ENCODE measurements around the gene PEAK3. TPM values are rescaled to one million over a fixed set of nuclear protein-coding genes. Genes with fewer than 3 reads are reported as not detected.

The PEAK3 gene
- total and polyA plus RNA-seq, 9 of the 15 experiments (the other 6 are each of a cell fraction or from before 2014, with no cell fraction given) = 0.07 to 0.40 TPM; not detected in 7

DNA sequence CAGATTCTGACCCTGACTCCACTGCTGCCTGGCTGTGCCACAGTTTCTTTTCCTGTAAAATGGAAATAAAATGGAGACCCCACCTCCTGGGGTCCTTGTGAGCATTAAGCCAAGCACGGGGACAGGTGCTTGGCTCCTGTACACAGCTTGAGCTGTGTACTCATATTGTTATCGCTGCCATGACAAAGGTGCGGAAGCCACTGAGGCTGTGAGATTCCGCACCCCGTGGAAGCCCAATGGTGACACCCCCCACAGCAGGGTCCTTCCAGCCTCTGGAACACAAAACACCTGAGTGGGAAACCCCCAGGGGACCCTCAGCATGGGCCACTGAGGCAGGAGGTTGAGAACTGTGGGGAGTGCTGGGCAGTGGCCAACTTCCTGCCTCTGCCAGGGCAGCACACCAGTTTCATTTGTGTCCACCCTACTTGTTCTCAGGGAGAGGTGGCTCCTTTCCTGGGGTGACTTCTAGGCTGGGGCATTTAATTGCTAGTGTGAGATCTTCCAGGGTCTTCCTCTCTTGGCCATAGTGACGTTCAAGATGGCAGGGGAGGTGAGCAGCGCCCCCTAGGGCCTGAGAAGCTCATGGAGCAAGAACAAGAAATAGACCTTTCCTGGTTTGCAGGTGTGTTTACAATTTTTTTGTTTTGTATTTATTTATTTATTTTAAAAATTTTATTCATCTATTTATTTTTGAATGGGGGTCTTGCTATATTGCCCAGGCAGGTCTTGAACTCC lies 20.4 kb downstream of the PEAK3 start (continued):
- TF ChIP-seq ZNF778 (CRISPR knock-in tag; IDR thresholded peaks at IDR 0.05) (no peak), HSF4 (CRISPR knock-in tag; IDR thresholded peaks at IDR 0.05; ENCODE audit: borderline replicate concordance) (no peak), IRF2 (CRISPR knock-in tag; IDR thresholded peaks at IDR 0.05) (no peak), HDAC8 (tag; IDR thresholded peaks at IDR 0.05) (no peak), PCBP2 (IDR thresholded peaks at IDR 0.05; ENCODE audit: low read depth, low read length, poor library complexity, severe bottlenecking) (no peak), RFX5 (IDR thresholded peaks at IDR 0.05; ENCODE audit: low read depth, low read length) (no peak), CREM (IDR thresholded peaks at IDR 0.05; ENCODE audit: low read depth) (0 out of 2 replicates have a peak, but pooled peaks have one; percentile 40), MECOM (CRISPR knock-in tag; IDR thresholded peaks at IDR 0.05) (no peak), SREBF1 (IDR thresholded peaks at IDR 0.05; ENCODE audit: borderline replicate concordance, low read depth, low read length) (no peak), ZNF764 (CRISPR knock-in tag; IDR thresholded peaks at IDR 0.05; ENCODE audit: low read depth) (no peak), ZNF785 (CRISPR knock-in tag; IDR thresholded peaks at IDR 0.05) (no peak), NCOA2 (IDR thresholded peaks at IDR 0.05; ENCODE audit: partially characterized antibody in 2 of 2) (no peak), YY1 (IDR thresholded peaks at IDR 0.05; ENCODE audit: borderline replicate concordance in 1 of 3, control insufficient read depth in 1 of 3, extremely low read depth in 1 of 3, insufficient read depth in 3 of 3, insufficient read length in 1 of 3, insufficient replicate concordance in 2 of 3, low read depth in 1 of 3, low read length in 2 of 3) (peak in 2 of 3 experiments; percentile 50 to 85), CHCHD3 (CRISPR knock-in tag; IDR thresholded peaks at IDR 0.05) (no peak), RUNX1 (IDR thresholded peaks at IDR 0.05; ENCODE audit: low read depth) (no peak), SAFB (IDR thresholded peaks at IDR 0.05; ENCODE audit: borderline replicate concordance, low read depth, low read length) (no peak), SMARCC2 (IDR thresholded peaks at IDR 0.05; ENCODE audit: low read depth) (no peak)
- TF ChIP-seq, protein P1, sequence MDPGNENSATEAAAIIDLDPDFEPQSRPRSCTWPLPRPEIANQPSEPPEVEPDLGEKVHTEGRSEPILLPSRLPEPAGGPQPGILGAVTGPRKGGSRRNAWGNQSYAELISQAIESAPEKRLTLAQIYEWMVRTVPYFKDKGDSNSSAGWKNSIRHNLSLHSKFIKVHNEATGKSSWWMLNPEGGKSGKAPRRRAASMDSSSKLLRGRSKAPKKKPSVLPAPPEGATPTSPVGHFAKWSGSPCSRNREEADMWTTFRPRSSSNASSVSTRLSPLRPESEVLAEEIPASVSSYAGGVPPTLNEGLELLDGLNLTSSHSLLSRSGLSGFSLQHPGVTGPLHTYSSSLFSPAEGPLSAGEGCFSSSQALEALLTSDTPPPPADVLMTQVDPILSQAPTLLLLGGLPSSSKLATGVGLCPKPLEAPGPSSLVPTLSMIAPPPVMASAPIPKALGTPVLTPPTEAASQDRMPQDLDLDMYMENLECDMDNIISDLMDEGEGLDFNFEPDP (CRISPR knock-in tag; IDR thresholded peaks at IDR 0.05) = no peak
- TF ChIP-seq, protein P2, sequence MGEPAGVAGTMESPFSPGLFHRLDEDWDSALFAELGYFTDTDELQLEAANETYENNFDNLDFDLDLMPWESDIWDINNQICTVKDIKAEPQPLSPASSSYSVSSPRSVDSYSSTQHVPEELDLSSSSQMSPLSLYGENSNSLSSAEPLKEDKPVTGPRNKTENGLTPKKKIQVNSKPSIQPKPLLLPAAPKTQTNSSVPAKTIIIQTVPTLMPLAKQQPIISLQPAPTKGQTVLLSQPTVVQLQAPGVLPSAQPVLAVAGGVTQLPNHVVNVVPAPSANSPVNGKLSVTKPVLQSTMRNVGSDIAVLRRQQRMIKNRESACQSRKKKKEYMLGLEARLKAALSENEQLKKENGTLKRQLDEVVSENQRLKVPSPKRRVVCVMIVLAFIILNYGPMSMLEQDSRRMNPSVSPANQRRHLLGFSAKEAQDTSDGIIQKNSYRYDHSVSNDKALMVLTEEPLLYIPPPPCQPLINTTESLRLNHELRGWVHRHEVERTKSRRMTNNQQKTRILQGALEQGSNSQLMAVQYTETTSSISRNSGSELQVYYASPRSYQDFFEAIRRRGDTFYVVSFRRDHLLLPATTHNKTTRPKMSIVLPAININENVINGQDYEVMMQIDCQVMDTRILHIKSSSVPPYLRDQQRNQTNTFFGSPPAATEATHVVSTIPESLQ (CRISPR knock-in tag; IDR thresholded peaks at IDR 0.05) = no peak
- TF ChIP-seq, protein P3, sequence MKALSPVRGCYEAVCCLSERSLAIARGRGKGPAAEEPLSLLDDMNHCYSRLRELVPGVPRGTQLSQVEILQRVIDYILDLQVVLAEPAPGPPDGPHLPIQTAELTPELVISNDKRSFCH (CRISPR knock-in tag; IDR thresholded peaks at IDR 0.05) = no peak
- TF ChIP-seq, protein P3 (tag; IDR thresholded peaks at IDR 0.05) = peak; percentile 18; the same call in 1 of the 2 replicates
- TF ChIP-seq, protein P4, sequence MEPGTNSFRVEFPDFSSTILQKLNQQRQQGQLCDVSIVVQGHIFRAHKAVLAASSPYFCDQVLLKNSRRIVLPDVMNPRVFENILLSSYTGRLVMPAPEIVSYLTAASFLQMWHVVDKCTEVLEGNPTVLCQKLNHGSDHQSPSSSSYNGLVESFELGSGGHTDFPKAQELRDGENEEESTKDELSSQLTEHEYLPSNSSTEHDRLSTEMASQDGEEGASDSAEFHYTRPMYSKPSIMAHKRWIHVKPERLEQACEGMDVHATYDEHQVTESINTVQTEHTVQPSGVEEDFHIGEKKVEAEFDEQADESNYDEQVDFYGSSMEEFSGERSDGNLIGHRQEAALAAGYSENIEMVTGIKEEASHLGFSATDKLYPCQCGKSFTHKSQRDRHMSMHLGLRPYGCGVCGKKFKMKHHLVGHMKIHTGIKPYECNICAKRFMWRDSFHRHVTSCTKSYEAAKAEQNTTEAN (CRISPR knock-in tag; IDR thresholded peaks at IDR 0.05) = no peak
